ENCODE data around the gene SH3BP5L.

GRCh38 chr1:248852481-248853405 lies 27.0 kb upstream of the SH3BP5L start:
- no peak for TF ChIP-seq CTCF (IDR thresholded peaks at IDR 0.05)
- no peak for TF ChIP-seq POLR2A (IDR thresholded peaks at IDR 0.05)
- no peak for TF ChIP-seq EP300 (IDR thresholded peaks at IDR 0.05)

Data from tibial nerve (tissue), 4 donors.